Measurements from ENCODE around the gene DDX25.
"Not testable (repeated sequence)": the region's sequence is repeated elsewhere in the genome, so short reads cannot be mapped to it uniquely, and the experiment has no call there.

DDX25 gene

DNA sequence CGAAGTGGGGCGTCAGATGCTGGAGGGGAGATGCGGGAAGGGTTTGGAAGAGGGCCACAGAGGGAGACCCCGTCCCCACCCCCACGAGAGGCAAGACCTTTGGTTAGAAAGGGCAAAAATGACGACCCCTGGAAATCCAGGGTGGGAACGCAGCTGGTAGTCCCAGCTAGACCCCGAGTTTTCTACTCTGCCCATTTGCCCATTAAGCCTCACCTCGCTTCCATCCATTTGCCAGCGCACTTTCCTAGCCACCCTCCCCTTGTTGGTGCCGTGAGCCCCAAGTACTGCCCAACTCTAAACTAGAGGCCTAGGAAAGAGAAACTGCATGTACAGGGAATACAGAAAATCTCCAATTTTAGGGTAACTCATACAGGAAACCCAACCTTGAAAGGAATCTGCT, 370 bp downstream of the DDX25 start:
- no peak for DNase-seq (ENCODE audit: low spot score)

DNA sequence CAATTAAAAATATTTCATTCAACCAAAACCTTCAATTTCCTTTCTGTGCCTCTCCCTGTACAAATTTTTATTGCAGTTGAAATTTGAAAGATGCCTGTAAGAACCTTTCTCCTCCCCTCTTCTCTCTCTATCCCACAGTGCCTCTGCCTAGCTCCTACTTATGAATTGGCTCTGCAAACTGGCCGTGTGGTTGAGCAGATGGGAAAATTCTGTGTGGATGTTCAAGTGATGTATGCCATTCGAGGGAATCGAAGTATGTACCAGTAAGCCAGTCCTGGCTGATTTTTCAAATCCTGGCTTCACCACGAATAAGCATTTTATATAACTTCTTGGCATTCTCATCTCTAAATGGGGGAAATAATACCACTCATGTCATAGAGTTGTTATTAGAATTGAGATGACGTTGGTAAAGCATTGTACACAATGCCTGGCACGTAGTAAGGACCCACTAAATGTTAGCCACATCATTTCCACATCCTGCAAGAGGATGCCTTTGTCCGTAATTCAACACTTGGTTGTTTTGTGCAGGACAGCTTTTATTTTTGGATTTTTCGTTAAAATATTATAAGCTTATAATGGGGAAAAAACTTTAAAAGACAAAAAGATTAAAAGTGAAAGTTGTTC, 6.0 kb downstream of the DDX25 start:
- DNase-seq (ENCODE audit: low spot score), result no peak

DNA sequence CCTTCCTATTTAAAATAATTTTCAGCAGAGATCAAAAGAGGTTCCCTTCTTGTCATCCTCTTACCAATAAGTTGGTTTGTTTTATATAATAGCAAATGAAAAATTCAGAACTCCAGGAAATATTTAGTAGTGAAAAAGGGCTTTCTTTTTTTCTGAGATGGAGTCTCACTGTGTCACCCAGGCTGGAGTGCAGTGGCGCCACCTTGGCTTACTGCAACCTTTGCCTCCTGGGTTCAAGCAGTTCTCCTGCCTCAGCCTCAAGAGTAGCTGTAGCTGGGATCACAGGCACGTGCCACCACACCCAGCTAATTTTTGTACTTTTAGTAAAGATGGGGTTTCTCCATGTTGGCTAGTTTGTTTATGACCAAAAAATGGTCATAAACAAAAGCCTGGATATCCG, 10.3 kb downstream of the DDX25 start:
- not testable (repeated sequence) for DNase-seq (ENCODE audit: low spot score)

DNA sequence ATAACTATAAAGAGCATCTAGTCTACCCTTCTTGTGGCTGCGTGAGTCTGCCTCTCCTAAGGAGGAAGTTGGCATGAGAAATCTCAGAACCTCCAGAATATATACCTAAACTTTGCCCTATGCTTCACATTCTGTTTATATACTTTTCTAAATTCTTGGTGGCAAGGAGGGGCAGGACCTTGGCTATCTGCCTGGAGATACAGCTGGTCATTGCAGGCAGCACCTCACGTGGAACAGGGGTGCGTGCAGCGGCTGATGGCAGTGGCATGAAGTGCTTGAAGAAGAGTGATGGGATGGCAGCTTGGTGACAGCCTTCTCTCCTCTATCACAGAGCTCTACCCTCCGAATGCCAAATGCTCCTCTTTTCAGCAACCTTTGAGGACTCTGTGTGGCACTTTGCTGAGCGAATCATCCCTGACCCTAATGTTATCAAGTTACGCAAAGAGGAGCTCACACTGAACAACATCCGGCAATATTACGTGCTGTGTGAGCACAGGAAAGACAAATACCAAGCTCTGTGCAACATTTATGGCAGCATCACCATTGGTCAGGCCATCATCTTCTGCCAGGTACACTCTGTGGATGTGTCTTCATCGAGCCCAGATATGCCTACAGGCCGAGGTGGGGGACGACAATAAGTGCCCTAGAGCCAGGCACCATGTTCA, 12.5 kb downstream of the DDX25 start:
- no peak for DNase-seq (ENCODE audit: low spot score)

DNA sequence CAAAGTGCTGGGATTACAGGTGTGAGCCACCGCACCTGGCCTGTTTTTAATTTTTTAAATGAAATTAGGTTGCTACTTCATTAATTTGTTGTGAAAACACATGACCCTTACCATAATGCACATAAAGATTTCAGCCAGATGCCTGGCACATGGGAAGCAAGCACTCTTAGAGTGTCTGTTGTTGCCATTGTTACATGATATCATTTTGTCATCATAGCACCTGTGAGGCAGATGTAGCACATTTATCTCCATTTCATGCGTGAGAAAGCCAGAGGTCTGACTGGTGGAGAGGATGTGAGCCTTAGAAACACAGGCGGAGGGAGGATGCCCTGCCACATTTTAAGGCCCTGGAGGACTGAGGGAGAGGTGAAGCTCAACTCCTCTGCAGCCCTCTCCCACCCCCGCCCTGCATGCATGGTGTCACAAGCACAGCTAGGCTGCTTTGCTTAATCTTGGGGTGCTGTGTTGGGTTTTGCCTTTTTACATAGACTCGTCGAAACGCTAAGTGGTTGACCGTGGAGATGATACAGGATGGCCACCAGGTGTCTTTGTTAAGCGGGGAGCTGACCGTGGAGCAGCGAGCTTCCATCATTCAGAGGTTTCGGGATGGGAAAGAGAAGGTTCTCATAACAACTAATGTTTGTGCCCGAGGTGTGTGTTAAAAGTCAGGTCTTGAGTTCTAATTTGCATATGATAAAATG, 14.0 kb downstream of the DDX25 start:
- no peak for DNase-seq (ENCODE audit: low spot score)

DNA sequence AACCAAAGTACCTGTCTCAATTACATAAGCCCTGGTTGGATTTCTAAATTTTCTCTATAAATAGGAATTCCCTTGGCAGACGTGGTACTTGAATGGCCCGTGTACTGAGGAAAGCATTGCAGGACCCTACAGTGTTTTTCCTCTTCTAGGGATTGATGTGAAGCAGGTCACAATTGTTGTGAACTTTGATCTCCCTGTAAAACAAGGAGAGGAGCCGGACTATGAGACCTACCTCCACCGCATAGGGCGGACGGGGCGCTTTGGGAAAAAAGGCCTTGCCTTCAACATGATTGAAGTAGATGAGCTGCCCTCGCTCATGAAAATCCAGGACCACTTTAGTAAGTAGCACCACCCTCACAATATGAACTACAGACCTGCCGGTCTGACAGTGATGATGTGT, 16.7 kb downstream of the DDX25 start:
- DNase-seq (ENCODE audit: low spot score), result no peak

DNA sequence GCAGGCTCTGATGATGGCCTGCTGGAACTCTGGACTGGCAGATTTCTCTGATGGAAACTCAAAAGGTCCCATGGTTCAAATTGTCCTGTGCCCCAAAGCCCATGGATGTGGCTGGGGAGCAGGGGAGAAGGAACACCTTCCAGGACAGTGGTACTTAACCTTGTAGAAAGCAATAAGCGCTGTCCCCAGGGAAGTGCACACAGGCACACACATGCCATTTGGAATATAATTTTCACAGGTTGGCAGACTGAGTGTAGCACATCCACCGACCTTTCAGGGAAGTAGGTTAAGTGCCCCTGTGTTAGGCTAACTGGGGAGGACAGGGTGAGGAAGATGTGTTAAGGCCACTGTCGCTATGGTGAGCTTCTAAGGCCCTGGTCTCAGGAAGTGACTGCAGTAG, 17.8 kb downstream of the DDX25 start:
- DNase-seq (ENCODE audit: low spot score), result no peak

DNA sequence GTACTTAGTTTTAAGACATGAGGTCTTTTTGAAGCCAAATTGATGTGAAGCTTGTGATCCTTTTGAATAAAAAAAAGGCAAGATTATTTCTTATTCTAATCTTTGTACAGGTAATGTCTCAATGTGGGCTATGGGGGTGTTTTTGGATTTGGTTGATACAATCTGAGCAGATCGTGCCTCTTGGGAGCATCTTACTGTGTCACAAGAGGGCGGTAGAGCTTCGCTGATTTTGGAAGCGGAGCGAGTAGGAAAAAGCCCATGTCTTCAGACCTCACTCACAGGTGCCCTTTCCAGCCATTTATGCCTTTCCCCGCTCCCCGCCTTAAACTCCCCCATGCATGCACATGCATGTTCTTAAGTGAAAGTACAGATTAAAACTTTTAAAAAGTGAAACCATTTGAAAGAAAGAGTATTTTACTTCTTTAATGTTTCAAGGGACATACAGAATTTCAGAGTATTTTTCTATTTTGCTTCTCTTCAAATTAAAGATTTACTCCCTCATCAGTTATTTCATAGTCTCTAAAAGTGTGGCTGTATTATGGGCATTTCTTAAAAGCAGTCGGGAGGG, 18.8 kb downstream of the DDX25 start:
- DNase-seq (ENCODE audit: low spot score), result peak; percentile 46

DNA sequence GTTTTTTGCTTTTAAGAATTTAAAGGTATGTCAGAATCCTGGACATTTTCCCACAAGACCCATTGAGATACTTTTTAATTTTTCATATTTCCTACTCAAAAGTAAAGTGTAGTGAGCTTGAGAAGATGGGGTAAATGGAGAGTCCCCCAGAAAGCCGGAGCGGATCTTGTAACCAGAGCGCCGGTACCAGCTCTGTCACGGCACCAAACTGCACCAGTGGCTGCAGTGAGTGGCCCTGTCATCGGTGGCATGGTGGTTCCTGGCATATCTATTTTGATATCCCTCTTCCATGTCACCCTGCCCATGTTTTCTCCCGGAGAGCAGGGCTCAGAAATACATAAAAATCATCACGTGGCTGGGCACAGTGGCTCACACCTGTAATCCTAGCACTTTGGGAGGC, 19.3 kb downstream of the DDX25 start:
- DNase-seq (ENCODE audit: low spot score), result no peak

DNA sequence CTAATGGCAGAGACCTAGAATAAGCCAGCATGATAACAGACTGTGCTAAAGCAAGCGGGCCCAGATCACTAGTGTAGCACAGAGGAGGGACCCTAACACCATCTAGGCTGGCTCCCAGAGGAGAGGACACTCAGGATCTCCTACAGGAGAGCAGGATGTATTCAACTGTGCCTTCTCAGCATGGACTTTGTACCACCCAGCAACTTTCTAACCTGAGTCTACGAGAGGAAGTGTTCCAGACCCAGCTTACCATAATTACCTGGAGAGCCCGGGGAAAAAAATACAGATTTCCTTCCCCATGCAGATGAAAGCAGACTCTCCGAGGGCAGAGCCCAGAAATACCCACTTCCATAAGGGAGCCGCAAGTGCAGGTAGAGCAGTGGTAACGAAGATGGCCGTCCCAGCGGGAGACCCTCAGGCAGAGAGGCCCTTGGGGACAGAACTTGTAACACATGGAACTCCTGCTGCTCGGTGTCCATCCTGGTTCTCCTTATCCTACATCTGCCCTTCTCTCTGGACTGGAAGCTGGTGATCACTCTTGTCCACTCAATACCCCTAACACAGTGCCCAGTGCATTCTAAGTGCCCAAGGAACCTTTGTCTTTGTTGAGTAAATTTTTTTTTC, 20.2 kb downstream of the DDX25 start:
- no peak for DNase-seq (ENCODE audit: low spot score)

DNA sequence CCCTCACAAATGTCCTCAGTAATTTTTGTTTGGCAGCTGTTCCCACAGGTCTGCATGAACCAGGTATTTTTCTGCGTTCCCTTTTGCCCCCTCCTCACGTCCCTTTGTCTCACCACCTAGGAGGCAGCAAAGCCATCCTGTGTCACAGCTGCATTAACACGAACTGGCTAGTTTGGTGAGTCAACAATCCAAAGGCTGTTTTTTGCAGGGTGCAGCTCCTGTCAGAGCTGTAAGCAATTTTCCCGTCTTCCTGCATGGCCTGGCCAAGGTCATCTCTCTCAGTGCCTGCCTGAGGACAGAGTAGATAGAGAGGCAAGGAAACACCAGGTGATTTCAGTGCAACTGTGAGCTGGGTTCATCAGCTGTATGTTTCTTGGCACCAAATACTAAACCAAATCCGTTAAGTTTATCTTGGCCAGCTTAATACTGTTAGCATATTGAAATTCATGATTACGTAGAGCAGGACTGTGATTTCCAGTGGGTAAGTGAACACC, 21.0 kb downstream of the DDX25 start:
- DNase-seq (ENCODE audit: low spot score), result no peak

DNA sequence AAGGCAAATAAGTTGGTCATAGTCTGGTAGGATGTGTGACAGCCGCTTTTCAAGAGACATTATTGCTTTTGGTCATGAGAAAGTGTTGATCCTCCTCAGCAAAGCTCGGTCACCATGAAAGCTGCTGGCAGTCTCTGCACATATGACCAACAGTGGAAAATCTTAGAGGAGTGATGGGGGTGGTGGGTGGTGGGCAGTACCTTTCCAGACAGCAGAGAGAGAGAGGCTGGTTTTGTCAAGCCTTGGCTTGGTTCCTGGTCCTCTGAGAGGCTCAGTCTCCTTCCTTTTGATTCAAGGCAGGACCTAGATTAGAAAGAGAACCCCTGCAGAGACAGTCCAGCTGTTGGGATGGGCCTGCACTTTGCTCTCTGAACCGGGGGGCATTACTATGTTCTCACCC, 21.5 kb downstream of the DDX25 start:
- no peak for DNase-seq (ENCODE audit: low spot score)

DNA sequence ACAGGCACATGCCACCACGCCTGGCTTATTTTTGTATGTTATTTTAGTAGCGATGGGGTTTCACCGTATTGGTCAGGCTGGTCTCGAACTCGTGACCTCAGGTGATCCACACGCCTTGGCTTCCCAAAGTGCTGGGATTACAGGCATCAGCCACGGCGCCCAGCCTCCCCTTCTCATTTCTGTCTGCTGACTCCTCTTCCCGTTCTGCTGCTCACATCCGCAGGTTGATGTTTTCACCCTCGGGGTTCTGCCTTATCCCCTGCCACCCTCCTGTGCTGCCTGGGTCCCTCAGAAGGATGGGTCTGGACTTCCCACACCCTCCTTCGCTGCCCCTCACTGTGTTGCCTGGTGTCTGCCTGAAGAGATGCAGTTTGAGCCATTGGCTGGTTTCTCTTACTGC, 22.4 kb downstream of the DDX25 start:
- no peak for DNase-seq (ENCODE audit: low spot score)

DNA sequence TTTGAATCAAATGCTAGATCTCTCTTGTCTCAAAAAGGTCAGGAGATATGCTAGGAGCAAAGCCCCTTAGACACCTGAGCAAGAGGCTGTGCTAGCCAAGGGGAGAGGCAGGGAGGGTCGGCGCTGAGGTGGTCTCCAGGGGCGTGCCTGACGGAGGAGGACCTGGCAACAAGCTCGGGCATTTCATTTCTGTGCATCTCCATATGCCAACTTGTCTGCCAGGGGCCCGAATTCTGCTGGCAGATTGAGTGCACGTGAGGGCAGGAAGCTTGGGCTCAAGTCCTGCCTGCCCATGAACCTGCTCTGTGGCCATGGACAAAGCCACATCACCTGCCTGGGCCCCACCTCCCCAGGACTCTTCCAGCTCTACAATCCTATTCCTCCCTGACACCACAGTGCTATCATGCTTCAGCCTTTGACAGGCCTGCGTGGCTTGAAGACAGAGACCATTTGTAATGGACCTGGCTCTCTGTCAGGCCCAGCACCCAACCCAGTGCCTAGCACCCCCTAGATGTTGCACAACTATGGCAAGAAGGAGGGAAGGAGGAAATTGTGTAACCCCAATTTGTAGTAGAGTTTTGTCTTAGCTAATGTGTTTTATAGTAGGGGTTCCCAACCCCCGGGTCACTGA, 25.3 kb downstream of the DDX25 start:
- no peak for DNase-seq (ENCODE audit: low spot score)

DNA sequence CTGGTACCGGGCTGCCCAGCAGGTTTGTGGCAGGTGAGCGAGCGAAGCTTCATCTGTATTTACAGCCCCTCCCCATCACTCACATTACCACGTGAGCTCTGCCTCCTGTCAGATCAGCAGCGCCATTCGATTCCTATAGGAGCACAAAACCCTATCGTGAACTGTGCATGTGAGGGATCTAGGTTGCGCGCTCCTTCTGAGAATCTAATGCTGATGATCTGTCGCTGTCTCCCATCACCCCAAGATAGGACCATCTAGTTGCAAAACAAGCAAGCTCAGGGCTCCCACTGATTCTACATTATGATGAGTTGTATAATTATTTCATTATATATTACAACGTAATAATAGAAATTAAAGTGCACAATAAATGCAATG, 25.8 kb downstream of the DDX25 start:
- DNase-seq (ENCODE audit: low spot score), result no peak

DNA sequence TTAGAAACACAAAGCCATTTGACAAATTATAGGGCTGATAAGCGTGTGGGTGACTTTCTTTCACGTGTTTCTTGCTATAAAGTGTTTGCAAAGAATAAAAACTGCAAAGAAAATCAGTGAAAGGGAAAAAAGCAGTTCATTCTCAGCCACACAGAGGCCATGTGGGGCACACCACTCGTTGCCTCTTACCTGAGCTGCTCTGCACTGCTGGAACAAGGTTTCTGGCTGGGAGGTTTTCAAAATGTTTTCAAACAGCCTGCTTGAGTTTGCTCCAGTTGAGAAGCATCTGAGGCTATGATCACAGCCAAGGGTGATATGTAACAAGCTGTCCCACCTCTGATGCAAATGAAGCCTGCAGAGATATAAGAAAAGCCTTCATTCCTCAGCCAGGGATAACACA, 26.8 kb downstream of the DDX25 start:
- DNase-seq (ENCODE audit: low spot score), result no peak

DNA sequence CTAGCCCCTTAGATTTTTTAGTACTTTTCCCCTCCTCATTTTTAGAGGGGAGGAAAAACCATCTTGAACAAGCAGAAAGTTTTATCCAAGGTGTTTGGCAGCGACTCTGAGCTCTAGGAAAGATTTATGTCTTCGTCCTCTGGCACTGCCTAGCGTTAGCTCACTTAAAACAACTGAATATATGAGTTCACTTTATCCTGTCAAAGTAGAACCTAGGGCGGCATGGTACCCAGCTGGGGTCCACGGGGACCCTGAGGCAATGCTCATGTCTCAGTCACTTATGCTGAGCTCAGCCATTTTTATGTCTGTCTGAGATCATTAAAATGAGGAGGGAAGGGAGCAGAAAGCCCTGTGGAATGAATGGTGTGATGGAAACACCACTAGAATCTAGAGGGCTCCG, 27.4 kb downstream of the DDX25 start:
- no peak for DNase-seq (ENCODE audit: low spot score)

DNA sequence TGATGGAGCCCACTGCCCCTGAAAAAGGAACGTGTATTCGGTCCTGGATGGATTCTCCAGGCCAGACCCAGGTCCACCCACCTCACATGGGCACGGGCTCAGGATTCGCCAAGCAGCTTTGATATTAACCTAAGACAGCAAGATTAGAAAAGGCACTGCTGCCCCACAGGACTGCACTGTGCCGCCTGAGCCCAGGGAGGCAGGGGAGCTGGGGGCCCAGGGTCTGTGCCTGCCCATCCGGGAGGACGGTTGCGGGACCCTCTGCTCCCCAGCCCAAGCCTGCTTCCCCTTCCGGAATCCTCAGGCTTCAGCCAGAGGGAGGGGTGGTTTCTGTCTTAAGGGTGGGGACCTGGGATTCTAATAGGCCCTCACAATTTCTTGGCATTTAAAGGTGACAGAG, 28.0 kb downstream of the DDX25 start:
- no peak for DNase-seq (ENCODE audit: low spot score)

DNA sequence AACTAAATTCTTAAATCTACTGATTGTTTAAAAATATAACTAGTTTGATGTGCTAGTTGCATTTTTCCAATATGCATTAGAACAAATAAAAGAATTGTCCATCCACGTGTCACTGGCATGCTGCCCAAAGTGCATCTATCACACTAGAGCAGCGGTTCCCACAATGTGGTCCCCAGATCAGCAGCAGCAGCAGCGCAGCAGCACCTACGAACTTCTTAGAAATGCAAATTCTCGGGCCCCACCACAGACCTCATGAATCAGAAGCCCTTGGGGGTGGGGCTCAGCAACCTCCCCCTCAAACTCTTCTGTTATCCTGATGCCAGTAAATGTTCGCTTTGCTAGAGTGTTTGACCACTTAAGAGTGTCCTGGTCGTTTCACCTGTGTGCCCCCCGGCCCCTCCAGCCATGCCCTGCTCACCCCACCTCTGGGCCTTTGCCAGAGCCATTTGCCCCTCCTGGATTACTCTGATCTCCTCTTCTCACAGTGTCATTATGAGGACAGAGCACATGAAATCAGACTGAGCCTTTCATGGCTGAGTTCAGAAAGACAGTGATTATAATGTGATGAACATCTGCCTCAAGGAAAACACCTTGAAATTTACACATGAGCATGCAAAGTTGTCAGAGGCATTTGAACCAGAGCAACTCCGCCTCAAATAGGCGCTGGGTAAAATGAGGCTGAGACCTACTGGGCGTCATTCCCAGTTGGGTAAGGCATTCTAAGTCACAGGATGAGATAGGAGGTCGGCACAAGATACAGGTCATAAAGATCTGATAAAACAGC, 28.9 kb downstream of the DDX25 start:
- no peak for DNase-seq (ENCODE audit: low spot score)

DNA sequence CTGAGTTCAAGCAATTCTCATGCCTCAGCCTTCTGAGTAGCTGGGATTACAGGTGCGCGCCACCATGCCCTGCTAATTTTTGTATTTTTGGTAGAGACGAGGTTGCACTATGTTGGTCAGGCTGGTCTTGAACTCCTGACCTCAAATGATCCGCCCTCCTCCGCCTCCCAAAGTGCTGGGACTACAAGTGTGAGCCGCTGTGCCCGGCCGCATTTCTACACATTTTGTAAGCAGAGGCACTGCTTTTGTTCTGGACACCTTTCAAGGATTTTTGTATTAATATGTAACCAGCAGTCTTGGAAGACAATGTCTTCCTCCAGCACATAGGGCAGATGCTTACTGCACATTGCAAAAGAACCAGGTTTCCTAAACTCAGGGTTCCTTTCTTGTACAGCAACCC, 30.2 kb downstream of the DDX25 start:
- DNase-seq (ENCODE audit: low spot score), result no peak

DNA sequence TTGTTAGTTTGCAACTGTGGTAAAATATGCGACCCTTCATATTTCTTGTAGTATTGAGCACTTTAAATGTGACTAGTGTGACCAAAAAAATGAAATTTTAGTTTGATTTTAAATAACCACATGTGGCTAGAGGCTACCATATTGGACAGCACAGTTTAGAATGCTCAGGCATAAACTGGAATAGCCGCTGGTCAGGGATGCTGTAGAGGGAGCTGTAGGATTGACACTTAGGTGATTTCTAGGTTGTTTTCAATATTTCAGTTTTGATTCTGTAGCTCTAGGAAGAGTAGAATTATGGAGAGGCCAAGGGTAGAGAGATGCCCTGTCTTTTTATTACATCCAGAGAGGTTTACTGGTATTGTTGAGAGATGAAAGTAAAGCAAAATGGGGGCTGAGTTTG, 30.7 kb downstream of the DDX25 start:
- DNase-seq (ENCODE audit: low spot score), result no peak

All from kidney capillary endothelial cell (primary cell).